OCI-LY1 (cell line): Measurements from ENCODE around the gene DPYSL3.
A peak's percentile ranks its signal among the peaks of the same experiment; 100 is the strongest.

Experiments
- H2AFZ ChIP-seq: fragments of 200-600 bp; sonication (generic), shearing (Covaris generic); 2 replicates; pipeline ENCODE4 v1.6.0; 2014; ENCODE audit warnings: antibody characterized with exemption, mild to moderate bottlenecking, low read length
- H3F3A ChIP-seq: fragments of 200-600 bp; sonication (generic), shearing (Covaris generic); 2 replicates; pipeline ENCODE4 v1.6.0; 2014; ENCODE audit warnings: mild to moderate bottlenecking, antibody characterized with exemption, low read length, moderate library complexity; ENCODE audit not compliant: insufficient read depth
- H3K27ac ChIP-seq: fragments of 200-600 bp; sonication (generic); 2 replicates; pipeline ENCODE4 v1.5.1; 2014; ENCODE audit warnings: low read length, mixed run types, mild to moderate bottlenecking, low read depth; ENCODE audit not compliant: poor library complexity, severe bottlenecking
- H3K27me3 ChIP-seq: fragments of 200-600 bp; sonication (generic); 2 replicates; pipeline ENCODE4 v1.6.0; 2014; ENCODE audit warnings: antibody characterized with exemption, mild to moderate bottlenecking, low read length, moderate library complexity; ENCODE audit not compliant: insufficient read depth
- H3K36me3 ChIP-seq: fragments of 200-600 bp; sonication (generic); 2 replicates; pipeline ENCODE4 v1.6.1; 2014; ENCODE audit warnings: mild to moderate bottlenecking, antibody characterized with exemption, low read length, moderate library complexity, mixed read lengths; ENCODE audit not compliant: insufficient read depth
- H3K4me1 ChIP-seq: fragments of 200-600 bp; sonication (generic); 2 replicates; pipeline ENCODE4 v1.5.1; 2014; ENCODE audit warnings: mild to moderate bottlenecking, low read length, moderate library complexity; ENCODE audit not compliant: insufficient read depth, severe bottlenecking
- H3K4me2 ChIP-seq: fragments of 200-600 bp; sonication (generic), shearing (Covaris generic); 2 replicates; pipeline ENCODE4 v1.6.1; 2014; ENCODE audit warnings: low read length
- H3K4me3 ChIP-seq: fragments of 200-600 bp; sonication (generic); 2 replicates; pipeline ENCODE4 v1.5.1; 2014; ENCODE audit warnings: low read length, low read depth, mild to moderate bottlenecking, mixed read lengths; ENCODE audit not compliant: poor library complexity, severe bottlenecking
- H3K79me2 ChIP-seq: fragments of 200-600 bp; shearing (Covaris generic); 2 replicates; pipeline ENCODE4 v1.6.1; 2016; ENCODE audit warnings: mixed run types, low read length, mixed read lengths; ENCODE audit not compliant: insufficient read depth
- H3K9ac ChIP-seq: fragments of 200-600 bp; sonication (generic), shearing (Covaris generic); 2 replicates; pipeline ENCODE4 v1.6.1; 2014; ENCODE audit warnings: mild to moderate bottlenecking, low read length, mixed read lengths
- H3K9me2 ChIP-seq: fragments of 200-600 bp; sonication (generic), shearing (Covaris generic); 2 replicates; pipeline ENCODE4 v1.6.1; 2014; ENCODE audit warnings: low read depth, mild to moderate bottlenecking, low read length, mixed read lengths
- H3K9me3 ChIP-seq: fragments of 200-600 bp; shearing (Covaris generic); 2 replicates; pipeline ENCODE4 v1.6.1; 2014; ENCODE audit warnings: low read length, mixed read lengths
- H4K20me1 ChIP-seq: fragments of 200-600 bp; sonication (generic), shearing (Covaris generic); 2 replicates; pipeline ENCODE4 v1.6.0; 2016; ENCODE audit warnings: mild to moderate bottlenecking, low read length; ENCODE audit not compliant: insufficient read depth
- CTCF ChIP-seq: fragments of 200-600 bp; sonication (generic), shearing (Covaris generic); IDR thresholded peaks from 2 replicates; pipeline ENCODE4 v1.5.1; 2017; ENCODE audit warnings: mild to moderate bottlenecking, antibody characterized with exemption, low read length, moderate library complexity, mixed read lengths
- EZH2 ChIP-seq: fragments of 200-600 bp; sonication (generic), shearing (Covaris generic); IDR thresholded peaks from 2 replicates; pipeline ENCODE4 v1.8.0; 2017; ENCODE audit warnings: borderline replicate concordance, mixed run types, mild to moderate bottlenecking, antibody characterized with exemption, low read length, moderate library complexity, mixed read lengths

Gene DPYSL3

DNA sequence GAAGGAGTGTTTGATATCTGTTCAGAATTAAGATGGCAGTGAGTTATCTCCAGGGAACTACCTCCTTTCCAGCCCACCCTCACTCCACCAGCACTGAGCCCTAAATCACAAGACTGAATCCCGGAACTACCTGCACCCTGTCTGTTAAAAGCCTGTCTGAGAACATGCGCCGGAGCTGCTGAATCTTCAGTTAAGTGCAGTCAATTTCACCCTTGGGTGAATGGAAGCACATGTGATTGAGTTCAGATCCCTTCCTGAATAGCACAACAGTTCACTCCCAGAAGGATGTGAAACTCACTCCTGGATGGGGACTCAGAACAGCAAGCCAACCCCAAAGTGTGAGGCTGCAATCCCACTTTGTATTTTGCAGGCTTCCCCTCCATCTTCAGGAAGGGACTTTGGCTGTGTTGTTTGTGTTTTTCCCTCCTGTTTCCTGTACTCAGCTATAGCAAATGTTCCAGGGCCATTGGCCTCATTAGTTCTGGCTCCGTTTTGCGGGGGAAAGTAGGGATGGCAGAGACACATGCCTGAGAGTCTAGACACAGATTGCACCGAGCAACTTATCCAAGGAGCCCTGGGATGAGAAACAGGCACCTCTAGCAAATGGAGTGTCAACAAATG lies 43.4 kb downstream of the DPYSL3 start:
- H3K79me2 ChIP-seq: no peaks in the 10 kb centered on the region
- H3K9me3 ChIP-seq: no peaks in the 10 kb centered on the region
- no peak overlapping the region for H2AFZ ChIP-seq
- H3K36me3 ChIP-seq: no peaks in the 10 kb centered on the region
- no peaks in the 10 kb centered on the region for H3K4me1 ChIP-seq
- no peak overlapping the region for H3K27ac ChIP-seq
- no peak for TF ChIP-seq EZH2
- no peak for TF ChIP-seq CTCF
- no peak overlapping the region for H3K4me3 ChIP-seq
- H4K20me1 ChIP-seq: no peaks in the 10 kb centered on the region
- H3K9me2 ChIP-seq: no peaks in the 10 kb centered on the region
- H3K9ac ChIP-seq: no peak overlapping the region
- no peak overlapping the region for H3K4me2 ChIP-seq
- H3K27me3 ChIP-seq: no peaks in the 10 kb centered on the region
- H3F3A ChIP-seq: no peaks in the 10 kb centered on the region

GRCh38 chr5:147465747-147466146 lies 44.1 kb downstream of the DPYSL3 start:
- TF ChIP-seq EZH2 (no peak), CTCF (no peak)

DNA sequence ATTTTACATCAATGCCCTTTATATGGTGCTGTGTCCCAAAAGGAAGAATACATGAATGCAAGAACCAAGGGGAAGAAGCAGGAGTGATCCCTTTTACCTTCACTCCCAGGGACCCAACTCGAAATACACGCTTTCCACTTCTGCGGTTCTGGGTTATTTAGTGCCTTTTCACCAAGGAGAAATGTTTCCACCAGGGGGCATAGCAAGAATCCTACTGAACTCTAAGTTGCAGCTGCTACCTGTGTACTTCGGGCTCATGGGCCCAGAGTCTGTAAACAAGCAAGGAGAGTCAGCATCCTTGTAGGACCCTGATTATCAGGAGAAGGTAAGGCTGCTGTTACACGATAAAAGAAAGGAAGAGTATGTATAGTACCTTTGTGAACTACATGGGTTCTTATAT lies 45.7 kb downstream of the DPYSL3 start:
- Histone ChIP-seq H3K9me3 (no peaks in the 10 kb centered on the region), H3K4me3 (no peak overlapping the region), H3K9me2 (no peaks in the 10 kb centered on the region), H2AFZ (no peak overlapping the region), H3K27me3 (no peaks in the 10 kb centered on the region), H3K27ac (no peak overlapping the region), H3F3A (no peaks in the 10 kb centered on the region), H3K9ac (no peak overlapping the region), H4K20me1 (no peaks in the 10 kb centered on the region), H3K4me2 (no peak overlapping the region), H3K79me2 (no peaks in the 10 kb centered on the region), H3K36me3 (no peaks in the 10 kb centered on the region), H3K4me1 (no peaks in the 10 kb centered on the region)
- TF ChIP-seq EZH2 (no peak), CTCF (peak; percentile 44; the same call in 1 of the 2 replicates)

More at GRCh38 chr5:147465747-147466146, 44.1 kb downstream of the DPYSL3 start:
- no peaks in the 10 kb centered on the region for H3K27me3 ChIP-seq
- no peak overlapping the region for H3K9ac ChIP-seq
- no peak overlapping the region for H2AFZ ChIP-seq
- no peak overlapping the region for H3K4me2 ChIP-seq
- no peak overlapping the region for H3K4me3 ChIP-seq
- H3K27ac ChIP-seq: no peak overlapping the region
- H3K79me2 ChIP-seq: no peaks in the 10 kb centered on the region
- H4K20me1 ChIP-seq: no peaks in the 10 kb centered on the region
- no peaks in the 10 kb centered on the region for H3K9me3 ChIP-seq
- no peaks in the 10 kb centered on the region for H3K36me3 ChIP-seq
- no peaks in the 10 kb centered on the region for H3F3A ChIP-seq
- H3K9me2 ChIP-seq: no peaks in the 10 kb centered on the region
- no peaks in the 10 kb centered on the region for H3K4me1 ChIP-seq
